Neural progenitor cell (in vitro differentiated cells): ENCODE data around the gene DOCK4.

ENCODE experiments used
- EZH2 ChIP-seq: fragments of 200-600 bp; sonication (generic); IDR thresholded peaks from 2 replicates; pipeline ENCODE4 v1.6.1; 2017; ENCODE audit warnings: antibody characterized with exemption, mild to moderate bottlenecking, moderate library complexity
- EZH2phosphoT487 ChIP-seq: fragments of 200-600 bp; sonication (generic); IDR thresholded peaks from 2 replicates; pipeline ENCODE4 v1.6.1; 2017; ENCODE audit warnings: antibody characterized with exemption
- TF ChIP-seq, protein P1 (sequence below): fragments of 200-600 bp; sonication (generic); IDR thresholded peaks from 2 replicates; pipeline ENCODE4 v1.5.1; 2017; ENCODE audit warnings: antibody characterized with exemption, mild to moderate bottlenecking

DNA sequence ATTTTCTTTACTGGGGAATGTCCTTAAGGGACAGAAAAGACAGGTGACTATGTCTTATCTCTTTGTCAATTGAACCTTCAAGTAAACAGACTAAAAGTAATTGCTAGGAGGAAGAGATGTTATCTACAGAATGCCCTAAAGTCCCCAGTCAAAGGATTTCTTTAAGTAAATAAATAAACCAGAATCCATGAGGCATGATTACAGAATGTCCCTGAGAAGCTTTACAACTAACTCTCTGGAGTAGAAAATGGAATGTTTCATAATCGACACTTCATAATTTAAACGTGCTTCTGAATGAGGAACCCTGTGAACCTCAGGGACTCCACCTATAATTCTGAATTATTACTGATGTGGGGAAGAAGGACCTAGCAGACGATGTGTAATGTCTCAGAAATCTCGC, 456.0 kb downstream of the DOCK4 start:
- TF ChIP-seq, protein P1, sequence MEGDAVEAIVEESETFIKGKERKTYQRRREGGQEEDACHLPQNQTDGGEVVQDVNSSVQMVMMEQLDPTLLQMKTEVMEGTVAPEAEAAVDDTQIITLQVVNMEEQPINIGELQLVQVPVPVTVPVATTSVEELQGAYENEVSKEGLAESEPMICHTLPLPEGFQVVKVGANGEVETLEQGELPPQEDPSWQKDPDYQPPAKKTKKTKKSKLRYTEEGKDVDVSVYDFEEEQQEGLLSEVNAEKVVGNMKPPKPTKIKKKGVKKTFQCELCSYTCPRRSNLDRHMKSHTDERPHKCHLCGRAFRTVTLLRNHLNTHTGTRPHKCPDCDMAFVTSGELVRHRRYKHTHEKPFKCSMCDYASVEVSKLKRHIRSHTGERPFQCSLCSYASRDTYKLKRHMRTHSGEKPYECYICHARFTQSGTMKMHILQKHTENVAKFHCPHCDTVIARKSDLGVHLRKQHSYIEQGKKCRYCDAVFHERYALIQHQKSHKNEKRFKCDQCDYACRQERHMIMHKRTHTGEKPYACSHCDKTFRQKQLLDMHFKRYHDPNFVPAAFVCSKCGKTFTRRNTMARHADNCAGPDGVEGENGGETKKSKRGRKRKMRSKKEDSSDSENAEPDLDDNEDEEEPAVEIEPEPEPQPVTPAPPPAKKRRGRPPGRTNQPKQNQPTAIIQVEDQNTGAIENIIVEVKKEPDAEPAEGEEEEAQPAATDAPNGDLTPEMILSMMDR: no peak
- TF ChIP-seq EZH2: no peak
- TF ChIP-seq EZH2phosphoT487: no peak
